ENCODE results near the gene B3GALNT1. TPM values are rescaled to one million over a fixed set of nuclear protein-coding genes. Genes with fewer than 3 reads are reported as not detected.

The B3GALNT1 gene
- total RNA-seq, 1 donor from 2014 or later, result 22.5 TPM

DNA sequence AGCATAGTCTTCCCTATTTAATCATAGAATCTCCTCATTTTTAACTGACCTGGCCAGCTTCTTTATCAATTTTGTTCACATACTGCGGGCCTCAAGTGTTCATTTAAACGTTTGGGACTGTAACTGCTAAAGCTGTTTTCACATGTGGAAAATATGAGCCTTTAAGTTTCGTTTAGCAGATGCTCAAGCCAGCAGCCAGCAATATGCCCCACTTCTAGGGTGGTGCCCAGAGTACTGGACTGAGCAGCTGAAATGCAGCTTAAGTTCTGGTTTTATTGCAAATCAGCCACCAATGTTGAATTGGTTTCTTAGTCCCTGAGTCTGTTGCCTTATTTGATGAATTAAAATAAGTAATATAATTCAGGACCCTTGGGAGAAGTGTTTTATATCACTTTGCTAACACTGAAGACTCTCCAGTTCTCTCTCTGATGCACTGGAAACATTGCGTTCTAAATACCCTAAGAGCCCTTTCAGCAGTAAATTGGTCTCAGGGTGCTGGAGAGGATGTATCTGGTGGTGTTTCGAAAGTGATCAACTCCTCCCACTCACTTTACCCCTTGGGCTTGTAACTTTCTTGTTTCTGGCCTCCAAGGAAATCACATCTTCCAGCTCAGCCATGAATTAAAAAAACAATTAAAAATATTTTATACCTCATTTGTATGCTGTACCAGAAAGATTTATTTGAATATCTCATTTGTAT is 61.7 kb downstream of the B3GALNT1 start:
- H3K9me3 Mint-ChIP-seq, result peaks cover 15% of the 10 kb centered on the region
- H3K36me3 ChIP-seq, result no peaks in the 10 kb centered on the region
- H3K27ac Mint-ChIP-seq, result no peak overlapping the region
- H3K36me3 Mint-ChIP-seq, result peaks cover 10% of the 10 kb centered on the region
- no peak overlapping the region for H3K9ac ChIP-seq
- no peaks in the 10 kb centered on the region for H3K79me2 ChIP-seq (ENCODE audit: low read depth)
- H4K20me1 ChIP-seq (ENCODE audit: low read depth), result no peaks in the 10 kb centered on the region
- no peak for DNase-seq (ENCODE audit: low spot score)
- peaks cover 5% of the 10 kb centered on the region for H3K27me3 Mint-ChIP-seq (ENCODE audit: insufficient read depth, low read depth)
- peaks cover 4% of the 10 kb centered on the region for H3K4me1 Mint-ChIP-seq
- H2AFZ ChIP-seq (replicated peaks), result no peak overlapping the region
- no peak overlapping the region for H3K4me3 ChIP-seq
- no peak overlapping the region for H3K4me3 Mint-ChIP-seq
- H3K9me3 ChIP-seq (ENCODE audit: low read depth), result no peaks in the 10 kb centered on the region
- H3K4me2 ChIP-seq, result no peak overlapping the region
- TF ChIP-seq, protein P1, sequence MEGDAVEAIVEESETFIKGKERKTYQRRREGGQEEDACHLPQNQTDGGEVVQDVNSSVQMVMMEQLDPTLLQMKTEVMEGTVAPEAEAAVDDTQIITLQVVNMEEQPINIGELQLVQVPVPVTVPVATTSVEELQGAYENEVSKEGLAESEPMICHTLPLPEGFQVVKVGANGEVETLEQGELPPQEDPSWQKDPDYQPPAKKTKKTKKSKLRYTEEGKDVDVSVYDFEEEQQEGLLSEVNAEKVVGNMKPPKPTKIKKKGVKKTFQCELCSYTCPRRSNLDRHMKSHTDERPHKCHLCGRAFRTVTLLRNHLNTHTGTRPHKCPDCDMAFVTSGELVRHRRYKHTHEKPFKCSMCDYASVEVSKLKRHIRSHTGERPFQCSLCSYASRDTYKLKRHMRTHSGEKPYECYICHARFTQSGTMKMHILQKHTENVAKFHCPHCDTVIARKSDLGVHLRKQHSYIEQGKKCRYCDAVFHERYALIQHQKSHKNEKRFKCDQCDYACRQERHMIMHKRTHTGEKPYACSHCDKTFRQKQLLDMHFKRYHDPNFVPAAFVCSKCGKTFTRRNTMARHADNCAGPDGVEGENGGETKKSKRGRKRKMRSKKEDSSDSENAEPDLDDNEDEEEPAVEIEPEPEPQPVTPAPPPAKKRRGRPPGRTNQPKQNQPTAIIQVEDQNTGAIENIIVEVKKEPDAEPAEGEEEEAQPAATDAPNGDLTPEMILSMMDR (IDR thresholded peaks at IDR 0.05), result no peak
- TF ChIP-seq EZH2 (IDR thresholded peaks at IDR 0.05) (no peak), EZH2phosphoT487 (IDR thresholded peaks at IDR 0.05) (no peak)
- no peaks in the 10 kb centered on the region for H3K4me1 ChIP-seq
- no peaks in the 10 kb centered on the region for H3K27me3 ChIP-seq
- no peak overlapping the region for H3K27ac ChIP-seq
- H3F3A ChIP-seq (ENCODE audit: low read depth), result no peaks in the 10 kb centered on the region

DNA sequence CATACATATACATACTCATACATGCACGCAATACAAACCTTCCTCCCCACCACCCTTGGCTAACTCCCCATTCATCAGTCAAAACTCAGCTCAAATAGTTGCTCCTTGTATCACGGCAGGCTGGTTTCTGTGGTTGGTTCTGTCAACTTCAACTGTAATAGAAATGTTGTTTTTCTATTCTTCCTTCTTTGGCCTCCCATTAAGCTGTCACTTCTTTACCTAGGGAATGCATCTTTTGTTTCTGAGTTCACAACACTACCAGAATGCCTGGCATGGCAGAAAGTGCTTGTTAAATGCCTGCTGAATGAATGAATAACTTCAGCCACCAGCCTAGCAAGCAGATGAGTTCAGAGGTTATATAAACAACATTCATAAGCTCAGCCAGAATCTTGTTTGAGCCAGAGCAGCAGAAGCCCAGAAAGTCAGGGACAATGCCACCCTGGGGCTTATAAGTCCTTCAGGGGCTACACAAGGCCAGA is 63.1 kb downstream of the B3GALNT1 start:
- Histone ChIP-seq H3K4me3 (no peak overlapping the region), H3K9ac (no peak overlapping the region), H3K27me3 (no peaks in the 10 kb centered on the region), H3F3A (ENCODE audit: low read depth) (no peaks in the 10 kb centered on the region), H4K20me1 (ENCODE audit: low read depth) (no peaks in the 10 kb centered on the region), H3K79me2 (ENCODE audit: low read depth) (no peaks in the 10 kb centered on the region), H3K27ac (no peak overlapping the region), H3K36me3 (no peaks in the 10 kb centered on the region), H2AFZ (replicated peaks) (no peak overlapping the region), H3K4me1 (no peaks in the 10 kb centered on the region), H3K4me2 (no peak overlapping the region), H3K9me3 (ENCODE audit: low read depth) (no peaks in the 10 kb centered on the region)
- Mint-ChIP-seq H3K27me3 (ENCODE audit: insufficient read depth, low read depth) (peaks cover 5% of the 10 kb centered on the region), H3K27ac (no peak overlapping the region), H3K36me3 (peaks cover 10% of the 10 kb centered on the region), H3K9me3 (peaks cover 15% of the 10 kb centered on the region), H3K4me1 (peaks cover 4% of the 10 kb centered on the region), H3K4me3 (no peak overlapping the region)
- TF ChIP-seq EZH2phosphoT487 (IDR thresholded peaks at IDR 0.05) (no peak), EZH2 (IDR thresholded peaks at IDR 0.05) (no peak)
- TF ChIP-seq, protein P1 (IDR thresholded peaks at IDR 0.05), result no peak
- DNase-seq (ENCODE audit: low spot score), result no peak

- Mint-ChIP-seq H3K4me1 (peaks cover 4% of the 10 kb centered on the region), H3K27me3 (ENCODE audit: insufficient read depth, low read depth) (no peaks in the 10 kb centered on the region), H3K27ac (no peak overlapping the region), H3K9me3 (peaks cover 7% of the 10 kb centered on the region), H3K36me3 (no peaks in the 10 kb centered on the region), H3K4me3 (no peak overlapping the region)
- no peak overlapping the region for H2AFZ ChIP-seq (replicated peaks)
- H4K20me1 ChIP-seq (ENCODE audit: low read depth), result no peaks in the 10 kb centered on the region
- no peak overlapping the region for H3K27ac ChIP-seq
- H3K4me1 ChIP-seq, result no peaks in the 10 kb centered on the region
- H3K9me3 ChIP-seq (ENCODE audit: low read depth), result no peaks in the 10 kb centered on the region
- no peak for TF ChIP-seq EZH2phosphoT487 (IDR thresholded peaks at IDR 0.05)
- TF ChIP-seq, protein P1 (IDR thresholded peaks at IDR 0.05), result no peak
- no peak for TF ChIP-seq EZH2 (IDR thresholded peaks at IDR 0.05)
- H3K36me3 ChIP-seq, result no peaks in the 10 kb centered on the region
- no peaks in the 10 kb centered on the region for H3K27me3 ChIP-seq
- no peak for DNase-seq (ENCODE audit: low spot score)
- H3K9ac ChIP-seq, result no peak overlapping the region
- H3F3A ChIP-seq (ENCODE audit: low read depth), result no peaks in the 10 kb centered on the region
- H3K4me2 ChIP-seq, result no peak overlapping the region
- H3K4me3 ChIP-seq, result no peak overlapping the region
- no peaks in the 10 kb centered on the region for H3K79me2 ChIP-seq (ENCODE audit: low read depth)
Observed at GRCh38 chr3:161038725-161039124, 66.4 kb downstream of the B3GALNT1 start.

Measured in neural progenitor cell (in vitro differentiated cells).